Fibroblast of skin of scalp (primary cell): ENCODE results near the gene COX17. TPM values are rescaled to one million over a fixed set of nuclear protein-coding genes. Genes with fewer than 3 reads are reported as not detected.
A peak's percentile ranks its signal among the peaks of the same experiment; 100 is the strongest.
"Not testable (repeated sequence)": the region's sequence is repeated elsewhere in the genome, so short reads cannot be mapped to it uniquely, and the experiment has no call there.

Experiments
- DNase-seq: peaks from one replicate; pipeline ENCODE4 v3.0.0-alpha.2; 2013
- polyA plus RNA-seq, 2 experiments: library from polyadenylated mRNA; unstranded; fragments of 120-200 nt; gene quantifications; one replicate each; pipeline ENCODE4 v1.2.1, GENCODE V29; 2013; ENCODE audit not compliant: insufficient read length in 2 of 2

Gene COX17, protein sequence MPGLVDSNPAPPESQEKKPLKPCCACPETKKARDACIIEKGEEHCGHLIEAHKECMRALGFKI
- polyA plus RNA-seq (2013, experiment 1 of 2; ENCODE audit: insufficient read length) = 39.0 TPM
- 29.5 TPM for polyA plus RNA-seq (2013, experiment 2 of 2; ENCODE audit: insufficient read length)

DNA sequence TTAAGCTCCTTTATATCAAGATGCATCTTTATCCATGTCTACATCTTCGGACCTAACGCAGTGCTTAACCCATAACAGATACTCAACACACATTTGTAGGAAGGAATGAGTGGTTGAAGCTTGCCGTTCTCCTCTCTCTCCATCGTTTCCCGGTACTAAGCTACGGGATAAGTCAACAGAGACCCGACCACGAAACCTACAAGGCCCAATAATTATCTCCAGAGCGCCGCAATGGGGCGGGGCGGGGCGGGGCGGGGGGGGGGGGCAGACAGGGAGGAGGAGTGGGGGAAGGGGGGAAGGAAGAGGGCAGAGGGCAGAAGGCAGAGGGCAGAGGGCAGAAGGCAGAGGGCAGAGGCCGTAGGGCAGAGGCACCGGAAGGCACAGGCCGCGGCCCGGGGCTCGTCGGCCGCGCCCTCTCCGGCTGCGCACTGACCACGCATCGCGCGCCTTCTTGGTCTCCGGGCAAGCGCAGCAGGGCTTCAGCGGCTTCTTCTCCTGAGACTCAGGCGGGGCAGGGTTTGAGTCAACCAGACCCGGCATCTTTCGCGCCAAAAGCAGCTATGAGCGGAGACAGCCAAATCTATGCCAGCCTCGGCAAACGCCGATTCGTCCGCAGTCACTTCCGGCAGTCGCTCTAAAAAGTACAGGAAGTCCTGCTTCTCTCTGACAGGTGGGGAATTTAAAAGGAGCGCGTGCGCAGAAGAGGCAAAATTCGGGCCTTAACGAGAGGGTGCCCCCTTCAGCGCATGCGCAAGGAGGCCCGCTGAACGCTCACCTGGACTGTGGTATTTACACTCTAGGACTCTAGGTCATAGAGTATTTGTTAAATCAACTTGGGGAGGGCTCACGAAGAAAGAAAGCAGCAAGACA is at the start of gene COX17:
TSS of gene COX17 (minus strand) at position 636 of the 870 bp plus-strand sequence. CDS start at position 540, 96 bp downstream.
- DNase-seq = peak; percentile 95

DNA sequence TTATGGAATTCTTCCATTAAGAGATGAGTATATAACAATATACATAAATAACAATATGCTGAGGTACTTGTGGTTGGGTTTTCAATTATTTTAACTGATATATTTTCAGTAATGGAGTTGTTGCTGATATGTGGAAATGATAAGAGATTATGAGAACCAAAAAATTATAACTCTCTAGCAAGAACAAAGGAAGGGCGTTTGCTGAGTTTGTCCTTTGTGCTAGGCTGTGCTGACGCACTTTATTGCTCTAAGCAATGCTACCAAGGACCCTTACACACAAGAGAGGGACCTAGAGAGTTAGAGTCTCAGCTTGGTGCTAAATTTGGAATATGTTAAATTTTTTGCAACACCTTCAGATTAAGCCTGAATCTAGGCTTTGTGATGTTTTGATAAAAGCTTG is 49.7 kb upstream of the COX17 start:
- DNase-seq = no peak

DNA sequence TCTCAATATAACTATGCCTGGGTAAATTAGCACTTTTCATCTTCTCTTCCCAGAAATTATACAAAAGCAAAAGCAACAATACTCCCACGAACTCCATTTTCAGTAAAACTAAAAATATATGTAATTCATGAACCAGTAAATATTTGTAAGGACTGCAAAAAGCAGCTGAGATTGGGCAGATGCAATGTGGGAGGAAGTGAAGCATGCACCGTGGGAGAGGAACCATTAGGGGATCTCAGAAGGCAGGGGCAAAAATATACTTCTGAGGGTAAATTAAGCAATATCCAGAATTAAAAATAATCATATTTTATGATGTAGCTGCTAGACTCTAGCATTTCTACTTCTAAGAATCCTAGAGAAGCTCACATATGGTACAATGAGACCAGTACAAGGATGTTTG is 45.8 kb upstream of the COX17 start:
- DNase-seq = no peak

DNA sequence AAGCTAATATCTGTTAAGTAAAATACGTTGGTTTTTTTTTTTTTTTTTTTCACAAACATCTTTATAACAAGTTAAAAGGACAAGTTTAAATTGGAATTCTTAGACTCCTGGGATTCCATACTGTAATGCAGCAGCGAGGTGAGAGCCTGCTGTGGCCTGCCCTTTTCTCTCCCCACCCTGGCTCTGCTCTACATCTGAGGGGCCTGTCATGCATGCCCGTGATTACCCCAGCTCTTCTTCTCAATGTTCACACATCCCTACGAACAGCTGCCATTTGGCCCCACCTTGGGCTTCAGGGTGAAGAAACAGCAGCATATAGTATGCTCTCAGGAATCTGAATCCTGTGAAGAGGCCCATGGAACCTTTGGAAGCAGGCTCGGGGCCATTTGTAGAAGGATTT is 40.3 kb upstream of the COX17 start:
- DNase-seq = no peak

DNA sequence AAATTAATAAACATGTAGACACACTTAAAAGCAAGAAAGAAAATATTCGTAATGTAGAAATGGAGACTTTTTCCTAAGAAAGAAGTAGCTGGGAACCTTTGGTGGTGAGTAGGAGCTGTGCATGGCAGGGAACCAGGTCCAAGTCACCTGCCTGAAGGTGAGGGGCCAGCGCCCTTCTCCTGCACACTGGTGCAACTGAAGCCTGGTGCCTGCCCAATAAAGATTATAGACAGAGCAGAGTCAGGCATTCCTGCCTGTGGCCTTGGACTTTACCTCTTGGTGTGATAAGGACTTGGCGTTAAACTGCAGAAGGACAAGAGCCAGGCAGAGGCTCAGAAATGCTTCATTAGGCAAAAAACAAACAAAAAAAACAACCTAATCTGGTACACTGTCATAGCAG is 39.8 kb upstream of the COX17 start:
- no peak for DNase-seq

DNA sequence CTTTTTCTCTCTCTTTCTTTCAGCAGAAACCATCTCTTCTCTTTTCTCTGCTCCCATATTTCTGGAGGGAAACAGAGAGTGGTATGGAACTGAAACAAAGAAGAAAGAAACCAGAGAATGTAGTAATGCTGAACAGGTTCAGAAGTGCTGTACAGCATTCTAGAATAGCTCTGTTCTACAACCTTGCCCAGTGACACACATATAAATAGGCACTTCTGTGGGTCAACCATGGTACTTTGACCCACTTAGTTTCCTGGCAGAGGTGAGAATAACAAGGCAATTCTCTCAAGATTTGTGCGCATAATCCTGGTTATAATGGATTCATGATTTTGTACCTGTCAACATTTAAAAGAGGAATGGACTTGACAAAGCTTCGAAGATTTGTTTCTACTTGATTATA is 37.9 kb upstream of the COX17 start:
- no peak for DNase-seq

DNA sequence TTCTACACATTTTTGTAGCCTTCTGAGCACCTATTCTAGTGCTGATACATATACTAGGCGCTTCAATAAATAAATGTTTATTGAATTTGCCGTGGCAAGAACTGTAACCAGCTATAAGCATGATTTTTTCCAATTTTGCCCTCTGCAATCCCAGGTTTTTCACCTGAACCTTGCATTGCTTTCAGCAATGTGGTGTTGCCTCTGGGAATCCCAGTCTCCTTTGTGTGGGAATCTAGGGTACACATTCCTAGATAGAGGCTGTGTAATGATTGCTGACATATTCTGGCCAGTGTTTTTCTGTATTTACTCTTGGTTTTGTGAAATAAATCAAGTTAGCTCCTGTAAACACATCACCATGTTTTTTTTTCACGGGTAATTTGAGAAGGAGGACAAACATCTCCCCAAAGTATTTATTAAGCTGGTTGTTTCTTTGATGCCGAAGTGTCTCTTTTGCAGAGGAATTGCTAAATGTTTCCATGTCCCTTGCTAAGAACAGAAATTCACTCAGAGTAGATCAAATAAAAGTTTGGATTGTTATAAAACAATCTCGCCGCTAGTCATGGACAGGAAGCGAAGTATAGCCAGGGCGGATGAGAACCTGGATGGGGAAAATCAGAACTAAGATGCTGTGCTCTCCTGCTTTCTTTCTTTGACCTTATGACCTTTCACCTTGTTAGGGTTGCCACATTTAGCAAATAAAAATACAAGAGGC is 26.8 kb upstream of the COX17 start:
- no peak for DNase-seq

DNA sequence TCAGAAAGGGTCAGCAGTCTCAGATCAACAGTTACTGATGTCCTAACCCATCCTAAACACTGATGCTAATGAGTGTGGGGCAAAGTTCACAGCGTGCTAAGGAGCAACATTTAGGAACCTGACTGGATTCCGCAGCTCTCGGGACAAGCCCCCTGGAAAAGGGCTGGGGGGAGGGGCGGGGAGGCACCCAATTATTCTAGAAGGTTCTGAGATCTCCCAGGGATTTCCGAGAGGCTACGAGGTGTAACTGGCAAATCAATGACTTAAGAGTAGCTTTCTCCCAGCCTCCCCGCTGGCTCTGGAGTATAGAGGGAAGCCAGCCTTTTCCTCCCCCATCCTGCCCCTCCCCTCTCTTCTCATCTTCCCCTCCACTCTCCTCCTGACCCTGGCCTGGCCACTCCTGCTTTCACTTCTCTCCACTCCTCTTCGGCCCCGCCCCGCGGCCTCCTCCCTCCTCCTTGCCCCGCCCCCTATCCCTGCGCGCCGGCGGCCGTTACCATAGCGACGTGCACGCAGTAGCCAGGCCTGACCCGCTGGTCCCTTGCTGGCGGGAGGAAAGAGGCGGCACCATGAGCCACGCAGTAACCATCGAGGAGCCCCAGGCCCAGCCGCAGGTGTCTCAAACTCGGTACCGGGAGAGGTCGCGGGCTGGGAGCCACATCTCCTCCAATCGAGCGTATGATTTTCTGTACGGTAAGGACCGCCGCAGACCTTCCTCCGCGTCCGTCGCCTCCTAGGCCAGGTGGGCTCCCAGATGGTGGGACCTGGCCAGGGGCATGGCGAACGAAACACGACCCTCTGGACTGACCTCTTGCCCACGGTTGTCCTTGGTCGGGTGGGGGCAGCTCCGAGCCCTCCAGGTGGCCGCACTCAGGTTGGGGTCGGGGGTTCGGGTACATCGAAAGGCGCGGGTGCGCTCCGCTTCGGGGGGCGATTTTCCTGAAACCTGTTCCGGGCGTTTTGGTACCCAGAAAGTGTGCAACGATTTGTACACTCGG is 25.6 kb upstream of the COX17 start, which contains the start of gene CFAP91:
TSS of gene CFAP91 (plus strand) at position 493 of the 998 bp plus-strand sequence. CDS start at position 570, 77 bp downstream.
- peak; percentile 88 for DNase-seq

DNA sequence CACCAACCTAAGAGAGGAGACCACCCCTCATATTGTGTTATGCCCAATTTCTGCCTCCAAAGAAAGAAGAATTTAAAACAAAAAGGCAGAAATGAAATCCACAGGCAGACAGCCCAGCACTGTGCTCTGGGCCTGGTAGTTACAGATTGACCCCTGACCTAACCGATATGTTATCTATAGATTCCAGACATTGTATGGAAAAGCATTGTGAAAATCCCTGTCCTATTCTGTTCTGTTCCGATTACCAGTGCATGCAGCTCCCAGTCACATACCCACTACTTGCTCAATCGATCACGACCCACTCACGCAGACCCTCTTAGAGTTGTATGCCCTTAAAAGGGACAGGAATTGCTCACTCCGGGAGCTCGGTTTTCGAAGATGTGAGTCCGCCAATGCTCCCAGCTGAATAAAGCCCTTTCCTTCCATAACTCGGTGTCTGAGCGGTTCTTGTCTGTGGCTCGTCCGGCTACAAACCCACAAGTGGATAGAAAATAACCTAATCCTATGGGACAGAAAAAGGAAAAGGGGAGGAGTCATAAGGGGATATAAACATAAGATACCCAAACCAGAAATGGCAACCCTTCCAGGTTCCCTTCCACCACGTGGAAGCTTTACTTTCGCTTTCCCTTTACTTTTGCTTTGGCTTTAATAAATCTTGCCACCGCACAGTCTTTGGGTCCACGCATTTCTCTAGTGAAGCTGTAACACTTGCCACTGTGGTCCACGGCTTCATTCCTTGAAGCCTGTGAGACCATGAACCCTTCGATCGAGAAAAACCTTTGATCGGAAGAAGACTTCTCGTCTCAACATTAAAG is 23.9 kb upstream of the COX17 start:
- DNase-seq = no peak

DNA sequence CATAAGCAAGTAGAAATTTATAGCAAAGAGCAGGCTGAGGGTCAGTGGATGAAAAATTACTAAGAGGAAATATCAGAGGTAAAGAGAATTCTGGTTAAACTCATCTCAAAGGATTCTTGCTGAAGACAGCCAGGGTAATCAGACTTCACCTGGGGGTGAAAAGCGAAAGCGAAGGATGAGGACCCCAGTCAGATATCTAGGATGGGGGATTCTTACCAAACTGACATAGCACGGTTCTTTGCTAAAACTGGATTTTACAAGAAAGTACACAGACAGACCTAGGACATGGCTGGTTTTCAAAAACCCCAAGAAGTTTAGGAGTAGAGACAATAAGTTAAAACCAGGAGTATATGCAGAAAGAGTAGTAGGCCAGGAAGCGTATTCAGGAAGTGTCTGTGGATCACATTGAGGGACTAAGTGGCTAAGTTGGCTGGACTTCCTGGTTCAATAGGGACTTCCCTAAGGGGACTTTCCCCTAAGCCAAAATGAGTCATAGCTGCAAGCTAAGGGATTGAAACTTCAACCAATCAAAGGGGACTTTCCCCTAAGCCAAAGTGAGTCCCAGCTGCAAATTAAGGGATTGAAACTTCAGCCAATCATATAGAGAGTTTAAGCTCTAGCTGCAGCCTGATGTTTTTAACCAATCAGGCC is 23.2 kb upstream of the COX17 start:
- DNase-seq = peak; percentile 19

DNA sequence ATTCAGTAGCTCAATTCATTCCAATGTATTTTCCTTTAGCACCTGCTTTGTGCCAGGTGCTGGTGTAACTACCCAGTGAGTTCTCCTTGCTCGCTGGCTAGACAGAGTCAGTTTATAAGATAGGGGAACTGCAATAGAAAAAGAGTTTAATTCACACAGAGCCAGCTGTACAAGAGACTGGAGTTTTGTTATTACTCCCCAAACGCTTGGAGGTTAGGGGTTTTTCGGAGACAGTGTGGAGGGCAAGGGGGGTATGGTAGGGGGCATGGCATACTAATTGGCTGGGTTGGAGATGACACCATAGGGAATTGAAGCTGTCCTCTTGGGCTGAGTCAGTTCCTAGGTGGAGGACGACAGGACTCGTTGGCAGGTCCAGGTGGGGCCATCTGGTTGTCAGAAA is 20.2 kb upstream of the COX17 start:
- DNase-seq = no peak

DNA sequence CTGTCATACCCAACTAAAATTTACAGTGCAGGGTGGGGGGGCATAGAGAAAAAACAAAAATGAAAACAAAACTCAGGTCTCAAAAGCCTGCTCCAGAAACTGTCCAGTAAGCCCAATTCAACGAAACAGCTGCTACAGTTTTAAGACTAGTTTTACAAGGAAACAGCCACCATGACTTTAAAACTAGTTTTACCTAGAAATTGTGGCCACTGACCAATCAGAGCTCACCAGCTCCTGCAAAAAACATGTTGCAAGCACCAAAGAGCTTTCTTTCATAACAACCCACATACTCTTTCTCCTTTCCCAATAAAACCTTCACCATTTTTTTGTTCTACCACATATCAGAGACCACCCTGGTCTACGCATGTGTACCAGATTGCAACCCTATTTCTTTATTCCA is 18.3 kb upstream of the COX17 start:
- DNase-seq = peak; percentile 7

DNA sequence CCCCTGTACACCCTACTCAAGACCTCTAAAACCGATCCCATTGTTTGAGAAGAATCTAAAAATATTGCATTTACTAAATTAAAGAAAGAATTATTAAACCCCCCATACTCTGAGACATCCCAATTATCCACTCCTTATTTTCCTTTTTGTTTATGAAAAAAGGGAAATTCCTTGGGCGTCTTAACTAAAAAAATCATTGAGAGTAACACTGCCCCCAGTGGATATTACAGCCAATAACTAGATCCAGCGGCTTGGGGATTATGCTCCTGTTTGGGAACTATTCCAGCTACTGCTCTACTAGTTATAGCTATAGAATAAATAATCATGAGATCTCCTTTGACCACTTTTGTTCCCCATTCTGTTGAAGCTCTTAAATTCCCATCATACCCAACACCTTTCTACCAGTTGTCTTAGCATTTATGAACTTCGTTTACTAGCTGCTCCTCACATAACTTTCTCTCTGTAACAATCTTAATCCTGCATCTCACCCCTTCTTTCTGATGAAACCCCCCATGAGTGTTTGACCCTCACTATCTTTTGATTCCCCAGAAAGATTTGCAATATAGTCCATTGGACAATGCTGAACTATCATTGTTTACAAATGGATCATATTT is 12.9 kb upstream of the COX17 start:
- peak; percentile 34 for DNase-seq

DNA sequence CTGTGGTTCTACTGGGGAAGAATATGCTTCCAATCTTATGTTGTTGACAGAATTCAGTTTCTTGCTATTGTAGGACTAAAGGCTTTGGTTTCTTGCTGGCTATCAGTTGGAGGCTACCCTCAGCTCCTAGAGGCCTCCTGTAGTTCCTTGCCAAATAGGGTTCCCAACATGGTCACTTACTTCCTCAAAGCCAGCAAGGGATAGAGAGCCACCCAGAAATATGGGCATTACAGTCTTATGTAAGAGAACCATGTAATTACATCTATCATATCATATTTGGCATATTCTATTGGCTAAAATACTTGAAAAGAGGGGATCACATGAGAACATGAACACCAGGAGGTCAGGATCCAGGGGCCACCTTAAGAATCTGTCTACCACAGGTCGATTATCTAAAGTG is 6.2 kb upstream of the COX17 start:
- no peak for DNase-seq

DNA sequence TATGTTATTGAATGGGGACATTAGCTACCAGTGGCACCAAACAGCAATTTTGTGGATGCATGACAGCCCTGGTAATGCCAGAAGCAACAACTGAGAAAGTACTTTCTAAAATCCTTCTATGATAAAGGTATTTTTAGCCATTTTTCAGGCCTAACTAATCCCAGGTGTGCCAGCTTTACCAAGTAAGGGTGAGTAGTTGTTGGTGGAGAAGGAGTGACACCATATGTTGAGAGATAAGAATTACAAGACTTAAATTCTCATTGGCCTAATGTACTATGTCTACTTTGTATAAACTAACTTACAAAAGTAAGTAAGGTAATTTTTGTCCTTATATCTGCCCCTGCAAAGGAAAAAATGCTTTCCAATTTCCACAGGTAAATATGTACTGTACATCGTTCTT is 4.1 kb upstream of the COX17 start:
- DNase-seq = peak; percentile 55

DNA sequence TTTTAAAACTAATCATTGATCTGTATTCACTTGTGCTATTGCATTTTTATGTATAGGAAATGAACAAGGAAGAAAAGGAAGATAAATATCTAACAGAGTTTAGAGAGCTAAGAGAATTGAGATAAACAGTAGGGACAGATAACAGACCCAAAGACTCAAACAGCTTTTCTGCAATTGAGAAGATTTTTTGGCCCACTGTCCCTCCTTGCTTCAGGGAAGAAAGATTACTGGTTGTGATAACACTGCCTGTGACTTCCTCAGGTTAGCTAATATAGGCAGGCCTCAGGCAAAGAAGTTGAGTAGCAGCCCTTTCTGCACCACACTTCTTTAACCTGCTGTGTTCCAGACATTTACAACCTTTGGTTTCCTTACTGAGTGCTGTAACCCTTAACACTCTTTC is 2.7 kb upstream of the COX17 start:
- no peak for DNase-seq

DNA sequence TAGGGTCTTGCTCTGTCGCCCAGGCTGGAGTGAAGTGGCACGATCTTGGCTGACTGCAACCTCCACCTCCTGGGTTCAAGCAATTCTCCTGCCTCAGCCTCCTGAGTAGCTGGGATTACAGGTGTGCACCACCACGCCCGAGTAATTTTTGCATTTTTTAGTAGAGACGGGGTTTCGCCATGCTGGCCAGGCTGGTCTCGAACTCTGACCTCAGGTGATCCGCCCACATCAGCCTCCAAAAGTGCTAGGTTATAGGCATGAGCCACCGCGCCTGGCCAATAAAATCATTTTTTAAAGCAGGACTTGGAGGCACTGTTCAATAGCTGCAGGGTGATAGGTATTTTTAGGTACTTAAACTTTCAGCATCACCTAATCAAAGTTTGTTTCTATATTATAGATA is 1.0 kb upstream of the COX17 start:
- DNase-seq = not testable (repeated sequence)

DNA sequence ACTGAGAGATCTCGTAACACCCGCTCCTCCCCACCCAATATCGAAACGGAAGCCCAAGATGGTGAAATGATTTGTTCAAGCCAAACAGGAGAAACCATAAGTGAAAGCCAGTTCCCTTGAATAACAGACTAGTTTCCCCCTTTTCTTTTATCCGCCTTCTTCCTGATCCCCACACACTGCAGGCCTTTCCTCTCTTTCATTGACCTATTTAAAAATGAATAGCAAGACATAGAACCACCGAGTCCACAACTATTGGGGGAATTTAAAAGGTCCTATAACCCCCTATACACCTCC is 382 bp upstream of the COX17 start:
- DNase-seq = no peak

DNA sequence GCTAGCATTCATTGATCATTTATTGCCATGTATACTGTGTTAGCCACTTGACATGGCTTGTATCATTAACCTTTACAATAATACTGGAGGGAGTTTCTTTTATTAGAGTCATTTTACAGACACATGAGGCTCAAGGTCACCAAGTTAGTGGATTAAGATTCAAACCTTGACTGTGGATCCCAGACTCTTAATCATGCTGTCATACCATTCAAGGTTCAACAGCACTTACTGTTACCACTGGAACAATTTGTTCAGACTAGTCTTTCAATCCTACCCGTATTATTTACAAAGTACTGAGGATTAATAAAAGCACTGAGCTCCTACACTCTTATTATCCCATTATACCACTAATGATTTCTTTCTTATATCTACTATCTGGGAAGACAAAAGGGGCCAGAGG is 1.2 kb downstream of the COX17 start:
- DNase-seq = no peak

DNA sequence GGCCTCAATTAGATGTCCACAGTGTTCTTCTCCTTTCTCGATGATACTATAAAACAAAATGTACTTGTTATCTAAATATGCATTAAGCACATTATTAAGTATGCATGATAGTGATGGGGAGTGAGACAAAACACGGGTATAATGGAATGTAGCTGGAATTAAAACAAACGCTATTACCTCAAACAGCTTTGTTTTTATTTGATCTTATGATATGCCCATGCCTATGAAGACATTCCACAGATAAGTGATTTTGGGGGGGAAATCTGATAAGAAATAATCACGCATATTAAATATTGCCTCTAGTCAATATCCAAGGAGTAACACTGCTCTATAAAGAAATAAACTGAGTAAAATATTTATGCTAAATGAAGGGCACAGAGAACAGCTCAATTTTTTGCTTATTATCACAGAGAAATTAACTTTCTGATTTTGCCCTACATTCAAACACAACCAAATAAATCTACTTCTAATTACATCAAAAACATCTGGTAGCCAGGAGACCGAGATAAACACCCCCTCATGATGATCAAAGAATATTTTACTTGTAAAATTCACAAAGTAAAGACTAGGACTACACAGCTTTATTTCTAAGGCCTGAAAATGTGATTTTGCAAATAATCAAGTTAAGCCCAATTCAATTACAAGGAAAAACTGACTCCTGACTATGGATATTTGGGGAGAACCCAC is 1.9 kb downstream of the COX17 start:
- no peak for DNase-seq
